Right lobe of liver (tissue), 4 donors: ENCODE results near the gene MACROD1.

Experiments
- POLR2A ChIP-seq: fragments of 450-650 bp; IDR thresholded peaks from one replicate; pipeline ENCODE4 v1.6.1; 2017; ENCODE audit warnings: antibody characterized with exemption, mild to moderate bottlenecking
- TF ChIP-seq, protein P1 (sequence below), 4 donors: fragments of 200-600 bp in 3 of 4; fragments of 450-650 bp in 1 of 4; IDR thresholded peaks; one replicate each; pipeline versions ENCODE4 v1.5.1 to v1.8.0; 2016 to 2022; ENCODE audit warnings: antibody characterized with exemption in 4 of 4, mild to moderate bottlenecking in 2 of 4
- donor health status: DM: no; HTN: no; CAD: no.
- donor health status: DM: no; HTN: no; CAD: no.
- donor health status: DM: no; HTN: yes; CAD: no.

DNA sequence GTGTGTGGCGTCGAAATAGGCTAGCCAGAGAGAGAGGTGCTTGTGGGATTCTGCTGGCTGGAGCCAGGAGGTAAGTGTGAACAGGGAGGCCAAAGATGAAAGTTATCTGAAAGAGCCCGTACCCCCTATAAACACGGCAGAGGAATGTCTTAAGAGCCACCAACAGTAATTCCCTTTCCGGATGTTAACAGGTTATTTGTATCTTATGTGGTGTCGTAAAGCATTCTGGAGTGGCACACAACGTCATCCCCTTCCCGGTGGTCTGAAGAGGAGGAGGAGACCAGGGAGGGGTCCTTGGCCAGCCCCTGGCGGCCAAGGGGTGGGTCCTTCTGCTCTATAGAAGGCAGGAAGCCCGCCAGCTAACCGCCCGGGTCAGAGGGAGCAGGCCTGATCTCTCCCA, 39.5 kb downstream of the MACROD1 start:
- TF ChIP-seq, protein P1, sequence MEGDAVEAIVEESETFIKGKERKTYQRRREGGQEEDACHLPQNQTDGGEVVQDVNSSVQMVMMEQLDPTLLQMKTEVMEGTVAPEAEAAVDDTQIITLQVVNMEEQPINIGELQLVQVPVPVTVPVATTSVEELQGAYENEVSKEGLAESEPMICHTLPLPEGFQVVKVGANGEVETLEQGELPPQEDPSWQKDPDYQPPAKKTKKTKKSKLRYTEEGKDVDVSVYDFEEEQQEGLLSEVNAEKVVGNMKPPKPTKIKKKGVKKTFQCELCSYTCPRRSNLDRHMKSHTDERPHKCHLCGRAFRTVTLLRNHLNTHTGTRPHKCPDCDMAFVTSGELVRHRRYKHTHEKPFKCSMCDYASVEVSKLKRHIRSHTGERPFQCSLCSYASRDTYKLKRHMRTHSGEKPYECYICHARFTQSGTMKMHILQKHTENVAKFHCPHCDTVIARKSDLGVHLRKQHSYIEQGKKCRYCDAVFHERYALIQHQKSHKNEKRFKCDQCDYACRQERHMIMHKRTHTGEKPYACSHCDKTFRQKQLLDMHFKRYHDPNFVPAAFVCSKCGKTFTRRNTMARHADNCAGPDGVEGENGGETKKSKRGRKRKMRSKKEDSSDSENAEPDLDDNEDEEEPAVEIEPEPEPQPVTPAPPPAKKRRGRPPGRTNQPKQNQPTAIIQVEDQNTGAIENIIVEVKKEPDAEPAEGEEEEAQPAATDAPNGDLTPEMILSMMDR (IDR thresholded peaks at IDR 0.05): no peak
- no peak for TF ChIP-seq POLR2A
